ENCODE measurements around the gene IFITM5. TPM values are rescaled to one million over a fixed set of nuclear protein-coding genes. Genes with fewer than 3 reads are reported as not detected.
"Not testable (repeated sequence)": the region's sequence is repeated elsewhere in the genome, so short reads cannot be mapped to it uniquely, and the experiment has no call there.

Gene IFITM5
- total and polyA plus RNA-seq, 5 experiments from 2014 or later: not detected

- peaks cover 0 to 14% (median 0%) of the 10 kb centered on the region in 5 donors for H3K27me3 Mint-ChIP-seq
- peaks cover 0 to 10% (median 4%) of the 10 kb centered on the region in 3 donors for H3K36me3 Mint-ChIP-seq
- ATAC-seq: peak in 1 of 2 donors; percentile 18
- H3K4me1 Mint-ChIP-seq: peaks cover 27 to 54% (median 44%) of the 10 kb centered on the region in 4 donors
- H3K27ac Mint-ChIP-seq: peak within 1 kb of the TSS; percentile 81 to 98 (median 95)
- DNase-seq: peak in 4 of 10 donors; percentile 21 to 60 (median 41)
- peak within 1 kb of the TSS; percentile 77 to 94 (median 92) for H3K4me3 Mint-ChIP-seq
- H3K9me3 Mint-ChIP-seq: peaks cover 0 to 9% (median 0%) of the 10 kb centered on the region in 9 donors
- POLR2A ChIA-PET: interaction anchor here (0.6 to 21.0 kb wide), 14 partner anchors 3 to 228 kb away, joined by 3 to 863 read pairs (median 8); partner anchors contain the start of genes BET1L, IFITM1, NLRP6 and PGGHG
Measured at GRCh38 chr11:278001-278951, 21.1 kb downstream of the IFITM5 start, which contains the start of gene NLRP6. Gene NLRP6, plus strand, starts transcription at chr11:278407. Its CDS starts 163 bp downstream, at chr11:278570.

DNA sequence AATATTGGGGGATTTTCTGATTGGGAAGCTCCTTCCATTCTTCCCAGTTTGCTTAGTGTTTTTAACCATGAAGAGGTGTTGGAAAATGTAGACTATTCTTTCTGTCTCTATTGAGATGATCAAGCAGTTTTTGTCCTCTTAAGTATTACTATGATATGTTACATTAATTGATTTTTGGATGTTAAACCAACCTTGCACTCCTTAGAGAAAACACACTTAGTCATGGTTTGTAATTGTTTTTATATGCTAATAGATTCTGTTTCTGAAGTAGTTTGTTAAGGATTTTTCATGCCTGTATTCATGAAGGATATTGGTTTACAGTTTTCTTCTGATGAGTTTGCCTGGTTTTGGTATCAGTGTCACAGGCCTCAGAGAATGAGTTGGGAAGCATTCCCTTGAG lies 23.1 kb downstream of the IFITM5 start:
- Mint-ChIP-seq H3K36me3 (peaks cover 0 to 4% (median 3%) of the 10 kb centered on the region in 3 donors), H3K4me1 (peaks cover 17 to 40% (median 24%) of the 10 kb centered on the region in 4 donors), H3K27ac (peak overlapping the region in 6 of 10 donors; percentile 81 to 98 (median 92)), H3K27me3 (peaks cover 0 to 3% (median 0%) of the 10 kb centered on the region in 5 donors), H3K9me3 (peaks cover 0 to 9% (median 0%) of the 10 kb centered on the region in 9 donors), H3K4me3 (no peak overlapping the region)
- POLR2A ChIA-PET: interaction anchor here (0.6 to 21.0 kb wide), 4 partner anchors 9 to 50 kb away, joined by 3 to 863 read pairs (median 4); partner anchors contain the start of genes NLRP6 and PGGHG
- no peak for ATAC-seq
- DNase-seq: no peak

- Mint-ChIP-seq H3K4me1 (peaks cover 18 to 50% (median 35%) of the 10 kb centered on the region in 4 donors), H3K4me3 (no peak overlapping the region), H3K36me3 (peaks cover 0 to 4% (median 3%) of the 10 kb centered on the region in 3 donors), H3K27me3 (no peaks in the 10 kb centered on the region), H3K9me3 (peaks cover 0 to 9% (median 0%) of the 10 kb centered on the region in 9 donors), H3K27ac (peak overlapping the region in 6 of 10 donors; percentile 29 to 83 (median 63))
- POLR2A ChIA-PET: interaction anchor here (1.3 to 21.0 kb wide), 2 partner anchors 14 to 43 kb away, joined by 4 to 863 read pairs; partner anchors contain the start of genes NLRP6 and PGGHG
- DNase-seq (peak in 1 of 10 donors; percentile 10), ATAC-seq (no peak)
Measured at GRCh38 chr11:272931-273198, 26.5 kb downstream of the IFITM5 start.

DNA sequence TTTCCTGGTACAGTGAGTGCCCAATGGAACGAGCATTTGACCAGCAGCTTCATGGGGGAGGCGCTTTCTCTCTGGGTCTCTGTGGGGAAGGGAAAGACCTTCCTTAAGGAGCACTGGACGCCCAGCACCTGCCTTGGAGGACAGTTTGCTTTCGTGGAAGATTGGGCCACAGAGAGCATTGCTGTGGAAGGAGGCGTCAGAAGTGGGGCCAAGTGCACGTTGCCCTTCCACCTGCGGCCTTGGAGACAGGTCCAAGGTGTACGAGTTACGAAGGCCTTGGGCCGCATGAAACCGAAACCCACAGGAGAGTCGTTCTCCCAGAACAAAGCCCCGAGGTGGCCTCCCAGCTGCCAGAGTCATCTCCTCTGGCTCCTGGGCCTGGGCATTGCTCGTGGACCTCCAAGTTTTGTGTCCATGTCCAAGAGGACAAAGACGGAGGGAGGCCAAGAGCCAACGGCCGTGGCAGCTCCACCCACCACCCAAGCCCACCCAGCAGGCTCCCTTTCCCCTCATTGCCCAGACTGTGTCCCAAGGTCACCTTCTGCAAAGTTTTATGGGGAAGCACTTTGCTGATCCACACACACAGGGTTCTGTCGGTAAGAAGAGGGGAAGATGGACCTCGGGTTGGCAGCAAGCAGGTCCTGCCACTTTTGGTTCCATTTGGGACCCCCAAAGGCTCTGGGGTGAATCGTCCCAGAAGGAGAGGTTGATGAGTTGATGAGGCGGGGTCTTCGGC lies 27.0 kb downstream of the IFITM5 start:
- Mint-ChIP-seq H3K36me3 (peaks cover 0 to 4% (median 3%) of the 10 kb centered on the region in 3 donors), H3K27ac (peak overlapping the region in 9 of 10 donors; percentile 2 to 96 (median 76)), H3K4me3 (no peak overlapping the region), H3K27me3 (no peaks in the 10 kb centered on the region), H3K4me1 (peaks cover 14 to 50% (median 34%) of the 10 kb centered on the region in 4 donors), H3K9me3 (peaks cover 0 to 7% (median 0%) of the 10 kb centered on the region in 9 donors)
- ATAC-seq: no peak
- POLR2A ChIA-PET: interaction anchor here (1.0 to 21.0 kb wide), 4 partner anchors 14 to 44 kb away, joined by 3 to 863 read pairs (median 4); partner anchors contain the start of genes NLRP6 and PGGHG
- peak in 1 of 10 donors; percentile 11 for DNase-seq

GRCh38 chr11:271319-271715 lies 28.0 kb downstream of the IFITM5 start:
- Mint-ChIP-seq H3K4me1 (peaks cover 16 to 51% (median 36%) of the 10 kb centered on the region in 4 donors), H3K36me3 (peaks cover 0 to 2% (median 0%) of the 10 kb centered on the region in 3 donors), H3K9me3 (peaks cover 0 to under 1% (median 0%) of the 10 kb centered on the region in 9 donors), H3K27me3 (no peaks in the 10 kb centered on the region), H3K4me3 (no peak overlapping the region), H3K27ac (peak overlapping the region in 4 of 10 donors; percentile 11 to 96 (median 69))
- POLR2A ChIA-PET: interaction anchor here (0.6 to 21.0 kb wide), 4 partner anchors 10 to 46 kb away, joined by 3 to 863 read pairs (median 3); partner anchors contain the start of genes NLRP6 and PGGHG
- DNase-seq (peak in 1 of 10 donors; percentile 13), ATAC-seq (no peak)

DNA sequence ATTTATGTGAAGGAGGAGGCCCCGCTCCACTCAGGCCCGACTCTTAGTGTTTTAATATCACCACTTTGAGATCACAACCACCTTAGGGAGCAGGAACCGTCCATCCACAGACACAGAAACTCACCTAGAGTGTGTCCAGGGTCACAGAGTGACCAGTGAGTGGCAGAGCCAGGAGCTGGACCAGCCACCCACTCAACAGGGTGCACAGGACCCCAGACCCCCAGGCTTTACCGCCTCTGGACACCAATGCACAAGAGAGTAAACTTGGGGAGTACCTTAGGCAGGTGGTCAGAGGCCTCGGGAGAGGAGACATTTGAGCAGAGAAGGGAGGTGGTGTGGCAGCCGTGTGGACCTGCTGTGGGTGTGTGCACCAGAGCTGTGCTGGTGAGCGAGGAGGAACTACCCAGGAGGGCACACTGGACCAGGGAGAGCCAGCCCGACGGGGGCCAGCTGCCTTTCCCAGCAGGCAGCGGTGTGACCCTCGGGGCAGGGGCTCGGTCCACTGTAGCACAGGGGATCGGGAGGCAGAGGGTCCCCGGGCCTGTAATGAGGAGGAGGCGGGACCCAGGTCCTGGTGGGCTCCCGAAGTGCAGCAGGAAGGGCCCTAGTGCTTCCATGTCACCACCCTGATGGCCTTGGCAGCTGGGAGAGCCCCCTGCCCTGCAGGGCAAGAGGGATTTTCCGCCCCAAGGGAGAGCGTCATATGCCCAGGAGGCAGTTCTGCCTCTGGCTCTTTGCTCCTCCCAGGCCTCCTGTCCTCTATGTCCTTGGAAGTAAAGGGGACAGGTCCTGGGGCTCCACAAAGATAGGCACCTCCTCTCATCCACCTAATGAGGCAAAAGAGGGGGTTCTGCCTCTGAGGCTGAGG lies 28.6 kb downstream of the IFITM5 start:
- POLR2A ChIA-PET: interaction anchor here (0.6 to 21.0 kb wide), 3 partner anchors 10 to 46 kb away, joined by 3 to 863 read pairs (median 3); partner anchors contain the start of genes NLRP6 and PGGHG
- Mint-ChIP-seq H3K4me1 (peaks cover 16 to 51% (median 36%) of the 10 kb centered on the region in 4 donors), H3K27ac (peak overlapping the region in 7 of 10 donors; percentile 41 to 98 (median 98)), H3K9me3 (no peaks in the 10 kb centered on the region), H3K36me3 (no peaks in the 10 kb centered on the region), H3K4me3 (no peak overlapping the region), H3K27me3 (no peaks in the 10 kb centered on the region)
- ATAC-seq (no peak), DNase-seq (peak in 1 of 10 donors; percentile 13)

GRCh38 chr11:269146-269890 lies 30.0 kb downstream of the IFITM5 start:
- H3K27me3 Mint-ChIP-seq: no peaks in the 10 kb centered on the region
- peak overlapping the region; percentile 96 to 99 (median 98) for H3K27ac Mint-ChIP-seq
- ATAC-seq (peak; percentile 55 to 79), DNase-seq (peak in 9 of 10 donors; percentile 49 to 91 (median 74))
- POLR2A ChIA-PET: interaction anchor here (0.9 to 21.0 kb wide), 15 partner anchors 12 to 237 kb away, joined by 3 to 863 read pairs (median 20); partner anchors contain the start of genes BET1L, IFITM1, IFITM2 and NLRP6
- peak overlapping the region; percentile 84 to 94 (median 88) for H3K4me3 Mint-ChIP-seq
- no peaks in the 10 kb centered on the region for H3K36me3 Mint-ChIP-seq
- no peaks in the 10 kb centered on the region for H3K9me3 Mint-ChIP-seq
- peaks cover 11 to 42% (median 36%) of the 10 kb centered on the region in 4 donors for H3K4me1 Mint-ChIP-seq

DNA sequence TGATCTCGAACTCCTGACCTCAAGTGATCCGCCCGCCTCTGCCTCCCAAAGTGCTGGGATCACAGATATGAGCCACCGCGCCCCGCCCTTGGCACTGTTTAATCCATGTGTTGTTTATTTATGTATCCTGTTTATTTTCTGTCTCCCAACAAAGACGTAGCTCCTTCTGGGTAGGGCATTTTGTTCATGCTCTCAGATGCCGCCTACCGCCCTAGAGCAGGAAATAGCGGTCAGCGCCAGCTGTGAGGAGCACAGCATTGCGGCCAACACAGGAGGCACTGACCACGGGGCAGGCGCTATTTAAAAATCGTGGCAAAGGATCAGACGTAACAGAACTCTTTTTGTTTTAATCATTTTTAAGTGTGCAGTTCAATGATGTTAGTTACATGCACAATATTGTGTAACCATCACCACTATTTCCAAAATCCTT lies 30.6 kb downstream of the IFITM5 start:
- peak; percentile 19 to 37 for ATAC-seq
- H3K4me1 Mint-ChIP-seq: peaks cover 11 to 42% (median 36%) of the 10 kb centered on the region in 4 donors
- peak overlapping the region; percentile 96 to 99 (median 98) for H3K27ac Mint-ChIP-seq
- H3K27me3 Mint-ChIP-seq, H3K9me3 Mint-ChIP-seq, H3K36me3 Mint-ChIP-seq: not testable (repeated sequence)
- DNase-seq: peak in 6 of 10 donors; percentile 48 to 71 (median 59)
- H3K4me3 Mint-ChIP-seq: peak overlapping the region; percentile 84 to 94 (median 88)
- POLR2A ChIA-PET: interaction anchor here (0.8 to 21.0 kb wide), 19 partner anchors 11 to 238 kb away, joined by 3 to 863 read pairs (median 14); partner anchors contain the start of genes BET1L, IFITM1, IFITM2 and NLRP6

- POLR2A ChIA-PET: interaction anchor here (1.0 to 21.0 kb wide), 22 partner anchors 8 to 301 kb away, joined by 3 to 863 read pairs (median 9); partner anchors contain the start of genes BET1L, IFITM1, IFITM2 and IFITM5
- Mint-ChIP-seq H3K9me3 (no peaks in the 10 kb centered on the region), H3K27ac (peak overlapping the region; percentile 96 to 99 (median 98)), H3K27me3 (no peaks in the 10 kb centered on the region), H3K36me3 (no peaks in the 10 kb centered on the region), H3K4me3 (peak overlapping the region; percentile 84 to 94 (median 88)), H3K4me1 (peaks cover 10 to 42% (median 36%) of the 10 kb centered on the region in 4 donors)
- ATAC-seq: peak; percentile 47 to 64
- peak; percentile 54 to 84 (median 70) for DNase-seq
Measured at GRCh38 chr11:267491-267994, 31.8 kb downstream of the IFITM5 start.

Measured in naive thymus-derived CD8-positive, alpha-beta T cell (primary cell).